Stomach (tissue), 9 donors: ENCODE results near the gene CAPN5. TPM values are rescaled to one million over a fixed set of nuclear protein-coding genes. Genes with fewer than 3 reads are reported as not detected.

ENCODE experiments used
- DNase-seq, 2 donors: peaks; one replicate each; pipeline versions ENCODE4 v3.0.0 to v3.0.0-alpha.2; 2013 to 2019
- H3K27ac ChIP-seq, 5 donors: fragments of 200-600 bp in 4 of 5; sonication (generic) in 4 of 5; one replicate each; pipeline ENCODE4 v1.5.1; 2013 to 2019; ENCODE audit warnings: mild to moderate bottlenecking in 1 of 5, moderate library complexity in 1 of 5
- H3K27me3 ChIP-seq, 3 donors: fragments of 200-600 bp; sonication (generic); one replicate each; pipeline ENCODE4 v1.5.1; 2017 to 2019; ENCODE audit warnings: mixed run types in 1 of 3
- H3K36me3 ChIP-seq, 4 donors: fragments of 200-600 bp; sonication (generic); 1 replicate in 3 of 4; 2 replicates in 1 of 4; pipeline ENCODE4 v1.5.1; 2016 to 2019
- H3K4me1 ChIP-seq, 4 donors: fragments of 200-600 bp; sonication (generic); one replicate each; pipeline ENCODE4 v1.5.1; 2016 to 2019
- H3K4me3 ChIP-seq, 4 donors: fragments of 200-600 bp; sonication (generic) in 3 of 4; one replicate each; pipeline ENCODE4 v1.5.1; 2016 to 2019; ENCODE audit warnings: mild to moderate bottlenecking in 1 of 4
- H3K9me3 ChIP-seq, 4 donors: fragments of 200-600 bp; sonication (generic); one replicate each; pipeline ENCODE4 v1.5.1; 2016 to 2019
- EP300 ChIP-seq: sonication (generic); formaldehyde crosslinking; IDR thresholded peaks from one replicate; pipeline ENCODE4 v1.6.1; 2017; ENCODE audit warnings: antibody characterized with exemption
- POLR2A ChIP-seq, 4 donors: fragments of 450-650 bp; IDR thresholded peaks; one replicate each; pipeline ENCODE4 v1.6.1; 2016; ENCODE audit warnings: antibody characterized with exemption in 4 of 4, control low read depth in 2 of 4, mild to moderate bottlenecking in 1 of 4, moderate library complexity in 1 of 4
- POLR2AphosphoS5 ChIP-seq, 3 donors: sonication (generic); formaldehyde crosslinking; IDR thresholded peaks; one replicate each; pipeline ENCODE4 v1.6.1; 2016; ENCODE audit warnings: antibody characterized with exemption in 3 of 3
- WGBS, 5 donors: extraction: QIAGEN DNeasy Blood & Tissue Kit in 3 of 5; methylation state at CpG; one replicate each; pipeline versions ENCODE4 v1.1.5 to v1.1.7; 2013 to 2018; 5-methylcytosine and 5-hydroxymethylcytosine counted together
- intact Hi-C: fragments of 100-400 bp; cut with DNase I; formaldehyde crosslinking; loops from one replicate; pipeline ENCODE4 v1.15.1; 2023; ENCODE audit warnings: low total_unique reads
- polyA plus RNA-seq, 3 donors: library from polyadenylated mRNA; stranded (reverse); fragments of 200-250 nt; gene quantifications; one replicate each; pipeline ENCODE4 v1.2.3, GENCODE V29; 2013
- total RNA-seq, 5 donors: library from RNA; depleted of rRNA; stranded (reverse); fragments of >200 nt; gene quantifications; one replicate each; pipeline versions ENCODE4 v1.1.0 to v1.2.3, GENCODE V29; 2014 to 2016
- TF ChIP-seq, protein P1 (sequence below), 7 experiments: fragments of 450-650 bp in 4 of 7; fragments of 200-600 bp in 3 of 7; sonication (generic) in 3 of 7; IDR thresholded peaks; one replicate each; pipeline ENCODE4 v1.5.1; 2016 to 2019; ENCODE audit warnings: antibody characterized with exemption in 7 of 7, control low read depth in 2 of 7, mild to moderate bottlenecking in 1 of 7
- donor health status: healthy with polysubstance abuse.
- donor health status: Bipolar disorder and iron deficiency.
- donor health status: healthy.

The CAPN5 gene
- total and polyA plus RNA-seq, 8 donors: 10.0 to 110 (median 65.9) TPM

DNA sequence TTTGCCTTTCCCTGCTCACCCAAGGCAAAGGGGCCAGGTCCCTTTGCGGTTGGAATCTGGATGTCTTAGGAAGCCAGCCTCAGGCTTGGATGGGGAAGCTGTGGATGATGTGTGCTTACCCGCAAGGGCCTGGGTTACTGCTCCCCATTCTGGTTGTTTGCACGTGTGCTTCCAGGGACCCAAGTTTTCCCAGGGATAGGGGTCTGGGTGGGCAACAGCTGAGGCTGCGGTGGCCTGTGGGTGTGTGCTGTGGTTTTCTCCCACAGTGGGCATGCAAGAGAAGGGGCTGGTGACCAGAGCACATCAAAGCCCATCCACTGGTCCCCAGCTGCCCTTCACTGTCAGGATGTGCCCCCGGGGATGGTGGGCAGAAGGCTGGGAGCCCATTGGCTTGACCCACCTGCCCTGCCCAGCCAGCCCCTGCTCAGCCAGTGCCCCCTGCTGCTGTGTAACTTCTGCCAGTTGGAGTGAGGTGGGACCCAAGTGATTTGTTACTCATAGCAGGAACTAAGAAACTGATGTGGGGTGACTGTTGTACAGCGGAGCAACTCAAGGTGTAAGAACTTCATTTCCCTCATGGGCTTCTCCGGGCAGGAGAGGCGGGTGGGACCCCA lies 3.3 kb downstream of the CAPN5 start:
- no peaks in the 10 kb centered on the region for H3K27me3 ChIP-seq
- peak overlapping the region; percentile 25 to 95 (median 88) for H3K27ac ChIP-seq
- TF ChIP-seq EP300: no peak
- TF ChIP-seq POLR2AphosphoS5 (IDR thresholded peaks at IDR 0.05): no peak
- no peak for TF ChIP-seq POLR2A (IDR thresholded peaks at IDR 0.05)
- TF ChIP-seq, protein P1, sequence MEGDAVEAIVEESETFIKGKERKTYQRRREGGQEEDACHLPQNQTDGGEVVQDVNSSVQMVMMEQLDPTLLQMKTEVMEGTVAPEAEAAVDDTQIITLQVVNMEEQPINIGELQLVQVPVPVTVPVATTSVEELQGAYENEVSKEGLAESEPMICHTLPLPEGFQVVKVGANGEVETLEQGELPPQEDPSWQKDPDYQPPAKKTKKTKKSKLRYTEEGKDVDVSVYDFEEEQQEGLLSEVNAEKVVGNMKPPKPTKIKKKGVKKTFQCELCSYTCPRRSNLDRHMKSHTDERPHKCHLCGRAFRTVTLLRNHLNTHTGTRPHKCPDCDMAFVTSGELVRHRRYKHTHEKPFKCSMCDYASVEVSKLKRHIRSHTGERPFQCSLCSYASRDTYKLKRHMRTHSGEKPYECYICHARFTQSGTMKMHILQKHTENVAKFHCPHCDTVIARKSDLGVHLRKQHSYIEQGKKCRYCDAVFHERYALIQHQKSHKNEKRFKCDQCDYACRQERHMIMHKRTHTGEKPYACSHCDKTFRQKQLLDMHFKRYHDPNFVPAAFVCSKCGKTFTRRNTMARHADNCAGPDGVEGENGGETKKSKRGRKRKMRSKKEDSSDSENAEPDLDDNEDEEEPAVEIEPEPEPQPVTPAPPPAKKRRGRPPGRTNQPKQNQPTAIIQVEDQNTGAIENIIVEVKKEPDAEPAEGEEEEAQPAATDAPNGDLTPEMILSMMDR (IDR thresholded peaks at IDR 0.05): no peak
- intact Hi-C loops: no loop called here
- 86 to 91% (median 88%) methylated on average over 5 to 8 of the region's 8 CpGs for WGBS, 5 donors
- peak in 1 of 2 donors; percentile 24 for DNase-seq
- H3K4me3 ChIP-seq: no peak overlapping the region
- no peaks in the 10 kb centered on the region for H3K9me3 ChIP-seq
- H3K4me1 ChIP-seq: peaks cover 49 to 90% (median 84%) of the 10 kb centered on the region in 4 donors
- H3K36me3 ChIP-seq: no peaks in the 10 kb centered on the region

DNA sequence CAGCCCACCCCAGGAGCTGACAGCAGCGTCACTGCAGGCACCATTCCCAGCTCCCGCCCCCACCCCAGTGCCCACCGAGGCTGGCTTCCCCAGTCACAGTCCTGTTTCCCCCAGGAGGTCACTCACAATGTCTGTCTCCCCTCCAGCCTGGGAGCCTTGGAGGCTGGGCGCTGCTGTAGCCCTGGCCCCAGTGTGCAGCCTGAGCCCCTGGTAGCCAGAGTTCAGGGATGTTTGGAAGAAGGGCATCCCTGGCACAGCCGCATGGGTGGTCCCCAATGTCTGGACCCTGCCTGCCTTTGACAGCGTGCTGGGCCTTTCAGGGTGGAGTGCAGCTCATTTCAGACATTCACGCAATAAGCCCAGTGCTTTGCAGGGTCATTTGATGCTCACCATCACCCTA lies 4.3 kb downstream of the CAPN5 start:
- intact Hi-C loops: no loop called here
- DNase-seq: no peak
- Histone ChIP-seq H3K27ac (peak overlapping the region; percentile 22 to 94 (median 86)), H3K4me3 (no peak overlapping the region), H3K9me3 (no peaks in the 10 kb centered on the region), H3K4me1 (peaks cover 53 to 90% (median 85%) of the 10 kb centered on the region in 4 donors), H3K27me3 (no peaks in the 10 kb centered on the region), H3K36me3 (no peaks in the 10 kb centered on the region)
- TF ChIP-seq EP300: no peak
- TF ChIP-seq, protein P1 (IDR thresholded peaks at IDR 0.05): no peak
- TF ChIP-seq POLR2AphosphoS5 (IDR thresholded peaks at IDR 0.05): no peak
- no peak for TF ChIP-seq POLR2A (IDR thresholded peaks at IDR 0.05)
- 80 to 90% (median 89%) methylated on average over 7 of the region's 7 CpGs for WGBS, 5 donors

DNA sequence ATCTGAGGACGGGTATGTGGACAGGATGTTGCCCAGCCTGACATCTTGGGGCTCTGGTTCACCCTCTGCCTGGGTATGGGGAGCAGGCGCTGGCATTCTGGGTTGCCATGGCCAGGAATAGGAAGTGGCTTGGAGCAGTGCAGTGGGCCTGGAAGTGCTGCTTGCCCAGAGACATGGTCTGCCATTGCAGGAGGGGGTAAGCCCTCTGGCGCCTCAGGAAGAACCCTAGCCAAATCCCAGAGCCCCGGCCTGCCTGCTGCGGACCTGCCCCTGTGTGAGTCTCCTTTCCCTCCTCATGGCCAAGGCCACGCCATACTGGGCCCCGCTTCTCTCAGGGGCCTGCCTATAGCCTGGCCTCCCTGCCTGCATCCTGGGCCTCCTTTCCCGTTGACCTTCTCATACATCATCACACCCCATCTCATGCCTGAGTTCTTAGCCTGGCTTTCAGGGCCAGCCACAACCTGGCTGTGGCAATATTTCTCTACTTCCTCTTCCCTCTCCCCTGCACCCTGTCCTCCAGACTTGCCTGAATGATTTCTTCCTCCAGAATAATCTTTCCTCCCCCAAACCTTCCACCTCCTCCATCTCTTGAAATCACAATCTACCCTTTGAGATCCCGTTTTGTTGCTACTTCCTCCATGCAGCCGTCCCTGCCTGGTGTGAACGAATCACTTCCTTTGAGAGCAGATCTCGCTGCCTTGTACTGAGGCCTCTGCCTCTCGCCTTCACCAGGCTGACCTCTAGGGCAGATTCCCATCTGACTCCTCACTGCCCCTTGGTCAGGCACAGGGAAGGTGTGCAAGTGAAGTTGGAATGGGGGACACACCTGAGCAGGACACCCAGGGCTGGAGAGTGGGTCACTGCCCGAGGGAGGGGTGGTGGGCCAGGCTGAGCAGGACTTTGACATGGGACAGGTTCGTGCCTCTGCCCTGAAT lies 5.2 kb downstream of the CAPN5 start:
- H3K4me1 ChIP-seq: peaks cover 56 to 89% (median 84%) of the 10 kb centered on the region in 4 donors
- H3K4me3 ChIP-seq: no peak overlapping the region
- 60 to 70% (median 66%) methylated on average over 13 to 15 of the region's 15 CpGs for WGBS, 5 donors
- H3K27me3 ChIP-seq: no peaks in the 10 kb centered on the region
- H3K27ac ChIP-seq: peak overlapping the region; percentile 82 to 94 (median 86)
- intact Hi-C loops: no loop called here
- H3K9me3 ChIP-seq: no peaks in the 10 kb centered on the region
- TF ChIP-seq POLR2AphosphoS5 (IDR thresholded peaks at IDR 0.05) (no peak), POLR2A (IDR thresholded peaks at IDR 0.05) (no peak), EP300 (no peak)
- TF ChIP-seq, protein P1 (IDR thresholded peaks at IDR 0.05): no peak
- no peaks in the 10 kb centered on the region for H3K36me3 ChIP-seq
- DNase-seq: peak in 1 of 2 donors; percentile 25

DNA sequence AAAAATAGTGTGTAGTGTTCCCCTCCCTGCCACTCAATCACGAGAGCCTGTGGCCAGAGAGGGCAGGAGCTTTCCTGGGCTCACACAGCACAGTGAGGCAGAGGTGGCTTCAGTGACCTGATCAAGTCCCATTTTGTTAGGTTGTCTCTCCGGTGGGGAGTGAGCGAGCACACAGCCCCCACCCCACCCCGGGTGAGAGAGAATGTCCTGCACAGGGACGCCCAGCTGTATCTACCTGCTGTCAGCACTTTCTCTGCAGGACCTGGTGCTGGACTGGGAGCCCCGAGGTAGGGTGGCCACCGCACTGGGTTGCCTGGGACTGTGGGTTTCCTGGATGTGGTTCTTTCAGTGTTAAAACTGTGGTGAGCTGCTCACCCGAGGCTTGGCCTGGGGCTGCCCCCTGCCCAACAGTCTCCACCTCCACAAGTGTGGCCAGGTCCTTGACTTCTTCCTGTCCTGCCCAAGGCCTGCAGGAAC lies 6.1 kb downstream of the CAPN5 start:
- H3K27me3 ChIP-seq: no peaks in the 10 kb centered on the region
- H3K9me3 ChIP-seq: no peaks in the 10 kb centered on the region
- H3K4me3 ChIP-seq: no peak overlapping the region
- peak in 1 of 2 donors; percentile 24 for DNase-seq
- H3K4me1 ChIP-seq: peaks cover 49 to 81% (median 75%) of the 10 kb centered on the region in 4 donors
- intact Hi-C loops: no loop called here
- peak overlapping the region; percentile 82 to 94 (median 86) for H3K27ac ChIP-seq
- TF ChIP-seq POLR2A (IDR thresholded peaks at IDR 0.05) (no peak), EP300 (no peak), POLR2AphosphoS5 (IDR thresholded peaks at IDR 0.05) (no peak)
- TF ChIP-seq, protein P1 (IDR thresholded peaks at IDR 0.05): no peak
- no peaks in the 10 kb centered on the region for H3K36me3 ChIP-seq
- 37 to 59% (median 44%) methylated on average over 6 to 8 of the region's 8 CpGs for WGBS, 5 donors
